ENCODE measurements around the gene SOHLH2. TPM values are rescaled to one million over a fixed set of nuclear protein-coding genes. Genes with fewer than 3 reads are reported as not detected.

SOHLH2 gene
- total RNA-seq, 4 donors from 2014 or later, result 2.4 TPM; not detected in 3

DNA sequence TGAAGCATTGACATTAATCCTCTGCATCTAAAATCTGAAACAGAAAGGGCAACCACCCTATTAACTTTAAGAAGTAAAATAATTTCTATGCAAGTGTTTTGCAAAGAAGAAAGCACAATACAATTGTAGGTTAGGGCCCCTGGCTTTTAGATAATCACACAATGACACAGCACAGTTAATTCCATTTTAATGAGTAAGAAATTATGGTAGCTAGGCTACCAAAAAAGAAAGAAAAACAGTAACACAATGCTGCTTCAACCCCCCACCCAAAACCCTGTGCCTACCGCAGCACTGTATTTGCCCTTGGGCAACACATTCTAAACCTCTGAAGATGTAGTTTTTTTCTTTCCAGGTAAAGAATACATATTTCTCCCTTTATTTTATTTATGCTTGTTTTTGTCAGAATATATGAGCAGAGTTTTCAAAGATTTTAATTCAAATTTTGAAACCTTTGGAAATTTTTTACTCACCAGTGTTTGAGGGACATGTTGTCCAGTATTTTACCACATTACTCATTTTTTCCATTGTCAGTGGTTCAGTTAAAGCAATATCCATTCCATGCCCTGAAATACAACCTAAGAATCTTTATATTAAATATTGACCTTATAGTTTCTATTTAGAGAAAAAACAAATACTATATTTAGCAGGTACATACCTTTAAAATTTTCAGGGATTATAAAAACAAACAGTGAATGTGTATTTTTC is 21.1 kb downstream of the SOHLH2 start:
- TF ChIP-seq, protein P1, sequence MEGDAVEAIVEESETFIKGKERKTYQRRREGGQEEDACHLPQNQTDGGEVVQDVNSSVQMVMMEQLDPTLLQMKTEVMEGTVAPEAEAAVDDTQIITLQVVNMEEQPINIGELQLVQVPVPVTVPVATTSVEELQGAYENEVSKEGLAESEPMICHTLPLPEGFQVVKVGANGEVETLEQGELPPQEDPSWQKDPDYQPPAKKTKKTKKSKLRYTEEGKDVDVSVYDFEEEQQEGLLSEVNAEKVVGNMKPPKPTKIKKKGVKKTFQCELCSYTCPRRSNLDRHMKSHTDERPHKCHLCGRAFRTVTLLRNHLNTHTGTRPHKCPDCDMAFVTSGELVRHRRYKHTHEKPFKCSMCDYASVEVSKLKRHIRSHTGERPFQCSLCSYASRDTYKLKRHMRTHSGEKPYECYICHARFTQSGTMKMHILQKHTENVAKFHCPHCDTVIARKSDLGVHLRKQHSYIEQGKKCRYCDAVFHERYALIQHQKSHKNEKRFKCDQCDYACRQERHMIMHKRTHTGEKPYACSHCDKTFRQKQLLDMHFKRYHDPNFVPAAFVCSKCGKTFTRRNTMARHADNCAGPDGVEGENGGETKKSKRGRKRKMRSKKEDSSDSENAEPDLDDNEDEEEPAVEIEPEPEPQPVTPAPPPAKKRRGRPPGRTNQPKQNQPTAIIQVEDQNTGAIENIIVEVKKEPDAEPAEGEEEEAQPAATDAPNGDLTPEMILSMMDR (IDR thresholded peaks at IDR 0.05 in 4 of 5, conservative IDR thresholded peaks at IDR 0.05 in 1 of 5), result no peak
- TF ChIP-seq POLR2A (IDR thresholded peaks at IDR 0.05), result no peak
- ATAC-seq (no peak), DNase-seq (no peak)
- Histone ChIP-seq H3K27ac (no peak overlapping the region), H3K4me1 (peaks cover 0 to 6% of the 10 kb centered on the region in 2 donors), H3K27me3 (no peaks in the 10 kb centered on the region), H3K36me3 (no peaks in the 10 kb centered on the region), H3K9me3 (no peaks in the 10 kb centered on the region), H3K4me3 (no peak overlapping the region)
- intact Hi-C loops (cut with DNase I; ENCODE audit: low total_unique reads), result no loop called here
- in situ Hi-C loops (cut with MboI; ENCODE audit: low sequenced_read_pairs in 4 of 4), result no loop called here

DNA sequence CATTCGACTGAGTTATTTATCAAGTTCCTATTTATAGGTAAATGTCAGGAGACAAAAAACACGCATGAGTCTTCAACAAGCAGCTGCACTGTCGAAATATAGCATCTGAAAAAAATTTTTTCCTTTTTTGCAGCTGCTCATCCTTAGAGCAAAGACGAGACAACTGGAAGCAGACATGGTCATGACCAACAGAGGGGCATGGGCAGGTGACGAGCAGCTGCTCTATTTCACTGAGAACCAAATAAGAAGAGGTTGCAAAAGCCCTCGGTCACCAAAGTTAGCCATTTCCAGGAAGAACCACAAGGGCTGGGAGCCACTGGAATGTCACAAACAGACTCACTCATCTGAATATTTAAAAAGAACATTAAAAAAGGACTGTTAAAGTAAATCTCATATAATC is 22.2 kb downstream of the SOHLH2 start:
- peak in 1 of 2 donors; percentile 30 for ATAC-seq

DNA sequence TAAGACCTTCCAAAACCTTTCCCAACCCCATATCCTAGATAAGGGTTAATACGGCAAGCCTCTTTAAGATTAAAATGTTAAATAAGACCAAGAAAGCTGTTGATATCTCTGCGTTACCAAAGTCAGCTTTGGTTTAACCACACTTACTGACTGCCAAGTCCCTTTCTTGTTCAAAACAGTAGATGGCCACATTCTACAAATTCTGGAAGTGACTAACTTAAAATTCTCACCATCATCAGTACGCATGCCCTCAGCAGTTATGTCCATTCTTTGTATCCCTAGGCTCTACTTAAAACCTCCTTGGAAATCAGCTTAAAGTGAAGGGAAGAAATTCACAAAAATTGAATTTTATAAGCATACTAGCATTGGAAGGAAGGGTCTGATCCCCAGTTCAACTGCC is 23.6 kb downstream of the SOHLH2 start:
- in situ Hi-C loops (cut with MboI; ENCODE audit: low sequenced_read_pairs in 4 of 4), result no loop called here
- no peaks in the 10 kb centered on the region for H3K9me3 ChIP-seq

More for the DNA sequence above, 22.2 kb downstream of the SOHLH2 start:
- no peaks in the 10 kb centered on the region for H3K36me3 ChIP-seq
- DNase-seq, result peak in 1 of 2 donors; percentile 14
- peaks cover 0 to 6% of the 10 kb centered on the region in 2 donors for H3K4me1 ChIP-seq
- intact Hi-C loops (cut with DNase I; ENCODE audit: low total_unique reads) (no loop called here), in situ Hi-C loops (cut with MboI; ENCODE audit: low sequenced_read_pairs in 4 of 4) (no loop called here)
- H3K4me3 ChIP-seq, result no peak overlapping the region
- H3K9me3 ChIP-seq, result no peaks in the 10 kb centered on the region
- TF ChIP-seq POLR2A (IDR thresholded peaks at IDR 0.05), result no peak
- TF ChIP-seq, protein P1 (IDR thresholded peaks at IDR 0.05 in 4 of 5, conservative IDR thresholded peaks at IDR 0.05 in 1 of 5), result no peak
- no peak overlapping the region for H3K27ac ChIP-seq
- H3K27me3 ChIP-seq, result no peaks in the 10 kb centered on the region

DNA sequence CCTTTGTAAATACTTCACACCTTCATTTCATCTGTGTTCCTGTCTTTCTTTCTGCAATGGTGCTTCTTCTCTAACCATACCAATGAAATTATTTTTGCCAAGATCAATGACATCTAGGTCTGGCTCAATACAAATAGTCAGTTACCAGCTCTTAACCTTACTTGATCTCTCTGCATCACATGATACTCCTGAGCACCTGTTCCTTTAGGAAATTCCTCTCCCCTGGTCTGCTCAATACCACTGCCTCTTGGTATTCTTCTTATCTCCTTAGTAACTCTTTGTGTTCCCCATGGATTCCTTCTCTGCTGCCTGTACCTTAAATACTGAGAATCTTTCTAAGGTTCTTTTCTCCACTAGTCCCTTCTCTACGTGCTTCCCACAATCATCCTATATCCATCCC is 25.9 kb downstream of the SOHLH2 start:
- Histone ChIP-seq H3K4me3 (no peak overlapping the region), H3K27me3 (no peaks in the 10 kb centered on the region), H3K9me3 (no peaks in the 10 kb centered on the region), H3K4me1 (peaks cover 0 to 6% of the 10 kb centered on the region in 2 donors), H3K27ac (no peak overlapping the region), H3K36me3 (no peaks in the 10 kb centered on the region)
- intact Hi-C loops (cut with DNase I; ENCODE audit: low total_unique reads) (no loop called here), in situ Hi-C loops (cut with MboI; ENCODE audit: low sequenced_read_pairs in 4 of 4) (no loop called here)
- TF ChIP-seq POLR2A (IDR thresholded peaks at IDR 0.05), result no peak
- TF ChIP-seq, protein P1 (IDR thresholded peaks at IDR 0.05 in 4 of 5, conservative IDR thresholded peaks at IDR 0.05 in 1 of 5), result no peak
- no peak for ATAC-seq
- DNase-seq, result no peak

More for the DNA sequence above, 23.6 kb downstream of the SOHLH2 start:
- H3K4me3 ChIP-seq, result no peak overlapping the region
- intact Hi-C loops (cut with DNase I; ENCODE audit: low total_unique reads), result no loop called here
- H3K36me3 ChIP-seq, result no peaks in the 10 kb centered on the region
- TF ChIP-seq, protein P1 (IDR thresholded peaks at IDR 0.05 in 4 of 5, conservative IDR thresholded peaks at IDR 0.05 in 1 of 5), result no peak
- no peaks in the 10 kb centered on the region for H3K27me3 ChIP-seq
- DNase-seq, result no peak
- H3K27ac ChIP-seq, result no peak overlapping the region
- no peak for ATAC-seq
- H3K4me1 ChIP-seq, result peaks cover 0 to 6% of the 10 kb centered on the region in 2 donors
